GM21723 (cell line): ENCODE results near the gene PUS7L.

Experiments used
- ATAC-seq: cut with Tn5 transposase; IDR thresholded peaks from one replicate; pipeline ENCODE4 v1.9.1; 2021; ENCODE audit warnings: mild to moderate bottlenecking, moderate library complexity; ENCODE audit not compliant: unreplicated experiment

Gene PUS7L

DNA sequence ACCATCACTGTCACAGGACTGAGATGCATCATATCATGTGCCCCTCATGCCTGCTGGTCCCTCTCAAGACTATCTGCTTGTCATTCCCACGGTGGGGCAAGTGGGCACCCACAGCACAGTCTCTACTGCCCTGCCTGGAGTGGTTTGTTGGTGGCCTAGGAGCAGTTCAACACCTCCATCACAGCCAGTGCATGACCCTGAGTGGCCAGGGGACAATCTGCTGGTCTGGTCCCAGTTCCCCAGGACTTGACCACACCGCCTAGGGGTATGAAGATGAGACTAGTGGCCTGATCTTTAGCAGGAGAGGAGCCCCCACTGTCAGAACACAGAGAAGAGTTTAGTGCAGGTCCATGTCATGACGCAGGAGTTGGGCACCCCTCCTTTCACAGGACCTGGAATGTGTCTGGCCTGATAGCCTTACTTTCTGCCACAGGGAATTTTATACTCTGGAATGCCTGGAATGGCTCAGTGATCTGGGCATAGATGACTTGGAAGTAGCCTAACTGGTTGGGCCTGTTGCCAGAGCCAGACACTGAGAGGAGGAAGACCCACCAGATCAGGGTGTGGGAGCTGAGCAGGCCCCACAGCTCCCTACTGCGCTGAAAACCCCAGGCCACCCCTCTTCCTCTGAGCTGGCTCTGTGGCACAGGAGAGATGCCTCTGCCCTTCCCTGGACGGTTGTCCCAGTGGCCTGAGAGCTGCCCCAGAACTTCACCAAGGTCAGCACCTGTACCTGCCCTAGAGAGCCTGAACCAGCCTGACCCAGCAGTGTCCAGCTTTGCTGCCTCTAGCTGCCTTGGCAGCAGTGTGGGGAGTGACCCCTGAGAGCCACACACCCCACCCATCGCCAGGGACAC lies 83.3 kb downstream of the PUS7L start:
- ATAC-seq = no peak

DNA sequence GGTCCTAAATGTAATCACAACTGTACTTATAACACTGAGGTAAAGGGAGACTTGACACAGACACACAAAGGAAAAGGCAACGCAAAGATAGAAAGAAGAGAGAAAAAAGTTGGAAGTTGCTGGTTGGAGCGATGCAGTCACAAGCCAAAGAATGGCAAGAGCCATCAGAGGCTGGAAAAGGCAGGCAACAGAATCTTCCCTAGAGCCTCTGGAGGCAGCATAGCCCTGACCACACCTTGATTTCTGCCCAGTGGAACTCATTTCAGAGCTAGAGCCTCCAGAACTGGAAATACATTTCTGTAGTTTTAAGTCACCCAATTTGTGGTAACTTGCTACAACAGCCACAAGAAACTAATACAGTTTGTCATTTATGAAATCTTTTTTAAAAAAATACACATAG lies 89.2 kb downstream of the PUS7L start:
- no peak for ATAC-seq
